HG02884 (cell line): Measurements from ENCODE around the gene PDAP1.
"Not testable (repeated sequence)": the region's sequence is repeated elsewhere in the genome, so short reads cannot be mapped to it uniquely, and the experiment has no call there.

Experiments
- ATAC-seq: cut with Tn5 transposase; IDR thresholded peaks from one replicate; pipeline ENCODE4 v1.9.1; 2021; ENCODE audit warnings: mild to moderate bottlenecking, moderate library complexity; ENCODE audit not compliant: unreplicated experiment

PDAP1 gene

DNA sequence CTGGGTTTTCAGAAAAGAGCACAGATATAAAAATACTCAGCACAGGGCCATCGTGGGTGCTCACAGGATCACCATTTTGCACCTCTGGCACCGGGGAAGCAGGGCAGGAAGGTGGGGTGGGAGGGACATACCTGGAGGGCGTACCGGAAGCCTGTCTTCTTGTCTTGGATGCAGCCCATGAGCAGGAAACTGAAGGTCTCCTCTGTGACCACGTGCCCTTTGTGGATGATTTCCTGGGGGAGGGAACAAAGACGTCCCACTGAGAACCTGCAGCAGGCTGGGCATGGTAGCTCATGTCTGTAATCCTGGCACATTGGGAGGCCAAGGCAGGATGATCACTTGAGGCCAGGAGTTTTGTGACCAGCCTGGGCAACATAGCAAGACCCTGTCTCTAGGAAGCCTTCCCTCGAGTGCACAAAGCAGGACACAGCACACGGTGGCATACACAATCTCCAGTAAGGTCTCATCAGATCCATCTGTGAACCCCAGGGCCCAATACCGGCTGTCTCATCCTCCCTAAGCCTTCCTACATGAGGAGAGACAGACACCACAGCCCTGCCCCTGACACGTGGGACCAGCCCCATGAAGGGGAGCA, 20.7 kb upstream of the PDAP1 start:
- ATAC-seq, result no peak

DNA sequence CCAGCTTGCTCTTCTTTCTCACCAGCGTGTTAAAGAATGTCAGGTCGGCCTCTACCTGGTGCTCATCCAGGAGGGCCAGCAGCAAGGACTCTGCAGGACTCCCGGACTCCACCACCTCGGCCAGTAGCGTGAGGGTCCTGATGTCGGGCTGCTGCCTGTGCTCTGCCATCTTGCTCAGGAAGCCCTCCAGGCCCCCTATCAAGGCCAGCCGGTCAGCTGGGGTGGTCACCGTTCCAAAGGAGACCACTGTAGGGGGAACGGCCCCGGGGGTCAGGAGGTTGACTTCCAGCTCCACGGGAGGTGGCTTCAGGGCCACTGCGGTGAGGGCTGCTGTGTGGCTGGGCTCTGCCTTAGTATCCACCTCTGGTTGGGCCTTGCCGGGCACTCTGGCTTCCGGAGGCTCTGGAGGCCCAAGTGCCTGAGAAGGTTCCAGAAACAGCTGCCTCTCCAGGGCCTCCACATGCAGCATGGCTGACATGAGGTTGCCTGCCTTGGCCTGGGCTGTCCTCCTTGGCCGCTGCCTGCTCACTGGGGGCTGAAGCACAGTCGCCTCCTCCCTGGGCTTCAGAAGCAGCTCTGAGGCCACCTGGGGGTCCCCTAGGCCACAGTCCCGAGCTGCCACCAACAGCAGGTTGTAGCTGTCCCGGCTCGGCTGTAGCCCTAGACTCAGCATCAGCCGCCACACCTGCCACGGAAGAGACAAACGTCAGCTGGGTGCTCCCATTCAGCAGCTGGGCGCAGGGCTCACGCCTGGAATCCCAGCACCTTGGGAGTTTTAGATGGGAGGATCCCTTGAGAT, 16.7 kb upstream of the PDAP1 start:
- no peak for ATAC-seq

DNA sequence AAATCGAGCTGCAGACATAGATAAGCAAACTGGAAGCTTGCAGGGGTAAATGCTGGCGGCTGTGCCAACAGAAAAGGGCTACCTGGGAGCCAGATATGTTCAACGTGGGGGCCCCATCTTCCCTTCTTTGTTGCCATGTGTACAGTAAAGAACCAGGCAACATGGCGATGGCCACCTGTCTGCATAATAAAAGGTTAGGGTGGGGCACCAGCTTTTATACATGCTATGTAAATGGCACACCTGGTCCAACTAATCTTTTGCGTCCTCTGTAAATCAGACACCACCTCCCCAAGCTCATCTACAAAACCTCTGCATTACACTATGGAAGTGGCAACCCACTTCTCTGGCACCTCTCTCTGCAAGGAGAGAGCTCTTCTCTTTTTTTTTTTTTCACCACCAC, 14.2 kb upstream of the PDAP1 start:
- no peak for ATAC-seq

DNA sequence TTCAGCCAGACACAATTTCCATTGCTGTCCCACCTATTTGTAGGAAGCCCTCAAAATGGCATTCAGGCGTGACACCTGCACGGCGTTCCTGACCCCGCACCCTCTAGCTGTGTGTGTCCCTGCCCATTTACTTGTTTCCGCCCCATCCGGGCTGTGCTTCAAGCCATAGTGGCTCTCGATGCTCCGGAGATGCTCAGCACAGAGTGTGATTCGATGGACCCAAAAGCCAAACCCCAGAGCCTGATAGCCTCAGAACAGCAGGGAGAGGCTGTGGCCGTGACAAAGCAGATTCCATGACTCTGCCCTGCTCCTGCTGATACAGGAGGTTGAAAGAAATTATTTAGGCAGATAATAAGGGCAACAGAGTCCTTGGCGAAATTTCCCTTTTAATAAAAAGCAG, 13.8 kb upstream of the PDAP1 start:
- ATAC-seq, result no peak

DNA sequence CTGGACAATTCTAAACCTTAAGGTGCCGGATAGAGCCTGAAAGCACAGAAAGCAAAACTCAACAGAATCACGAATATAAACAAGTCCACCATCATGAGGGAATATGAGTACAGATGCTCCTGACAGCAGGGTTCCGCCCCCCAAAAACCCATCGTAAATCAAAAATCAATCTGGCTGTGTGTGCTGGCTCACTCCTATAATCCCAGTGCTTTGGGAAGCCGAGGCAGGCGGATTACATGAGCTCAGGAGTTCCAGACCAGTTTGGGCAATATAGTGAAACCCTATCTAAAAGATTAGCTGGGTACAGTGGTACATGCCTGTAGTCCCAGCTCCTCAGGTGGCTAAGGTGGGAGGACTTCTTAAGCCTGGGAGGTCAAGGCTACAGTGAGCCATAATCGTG, 12.6 kb upstream of the PDAP1 start:
- ATAC-seq, result no peak

DNA sequence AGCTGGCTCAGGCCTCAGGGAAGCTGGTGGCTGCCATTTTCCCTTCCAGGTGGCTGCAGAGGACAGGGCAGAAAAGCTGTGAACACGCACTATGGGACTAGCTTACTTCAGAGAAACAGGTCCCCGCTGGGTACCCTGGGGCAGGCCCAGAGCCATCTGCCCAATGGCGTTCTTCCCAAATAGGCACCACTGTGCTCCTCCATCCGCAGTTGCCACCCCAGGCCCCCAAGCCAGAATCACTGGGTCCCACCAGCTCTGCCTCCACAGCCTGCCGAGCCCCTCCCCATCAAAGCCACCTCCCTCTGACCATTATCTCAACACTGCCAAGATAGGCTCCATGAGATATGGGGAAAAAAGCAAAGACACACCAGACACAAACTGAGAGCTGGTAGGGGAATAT, 11.8 kb upstream of the PDAP1 start:
- no peak for ATAC-seq

DNA sequence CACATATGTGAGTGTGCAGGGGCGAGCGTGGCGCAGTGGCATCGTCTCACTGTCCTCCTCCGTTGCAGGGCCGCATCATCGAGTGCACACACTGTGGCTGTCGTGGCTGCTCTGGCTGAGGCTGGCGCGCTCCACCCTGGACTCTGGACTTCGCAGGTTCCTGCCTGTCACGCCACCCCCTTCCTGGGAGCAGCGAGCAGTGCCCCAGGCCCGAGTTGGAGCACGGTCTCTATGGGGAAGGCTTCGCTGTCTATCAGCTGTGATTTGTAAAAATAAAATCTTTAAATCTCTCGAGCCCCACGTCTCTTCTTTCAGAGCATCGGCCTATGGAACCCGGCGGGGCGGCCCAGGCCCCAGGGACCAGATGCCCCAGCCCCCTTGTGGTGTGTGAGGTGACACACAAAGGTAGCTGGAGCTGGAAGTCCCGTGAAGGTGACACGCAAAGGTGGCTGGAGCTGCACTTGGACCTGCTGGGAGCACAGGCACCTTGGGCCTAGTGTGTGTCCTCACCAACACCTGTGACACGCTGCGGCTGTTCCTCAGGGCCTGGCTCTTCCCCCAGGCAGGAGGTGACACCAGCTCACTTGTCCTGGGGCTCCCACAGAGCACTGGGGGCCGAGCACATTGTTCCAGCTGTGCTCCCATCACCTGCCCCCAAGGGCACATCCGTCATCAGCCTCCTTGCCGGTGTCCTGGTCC, 11.1 kb upstream of the PDAP1 start:
- ATAC-seq, result no peak

DNA sequence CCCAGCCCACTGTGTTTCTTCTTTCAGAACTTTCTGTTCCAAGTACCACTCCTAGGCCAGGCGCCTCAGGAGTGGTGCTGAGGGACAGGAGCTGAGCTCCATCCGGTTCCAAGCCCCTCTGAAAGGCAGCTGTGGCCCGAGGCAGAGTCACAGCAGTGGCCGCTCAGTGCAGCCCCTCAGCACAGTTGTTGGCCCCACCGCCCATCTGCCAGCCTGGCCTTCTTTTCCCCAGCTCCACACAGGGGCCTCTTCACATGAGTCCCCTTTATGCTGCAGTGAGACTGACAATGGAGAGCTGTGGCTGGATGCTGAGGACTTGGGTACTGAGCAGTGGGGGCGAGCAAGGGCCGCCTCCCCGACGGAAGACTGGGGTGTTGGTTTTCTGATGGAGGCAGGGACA, 9.9 kb upstream of the PDAP1 start:
- ATAC-seq, result no peak

DNA sequence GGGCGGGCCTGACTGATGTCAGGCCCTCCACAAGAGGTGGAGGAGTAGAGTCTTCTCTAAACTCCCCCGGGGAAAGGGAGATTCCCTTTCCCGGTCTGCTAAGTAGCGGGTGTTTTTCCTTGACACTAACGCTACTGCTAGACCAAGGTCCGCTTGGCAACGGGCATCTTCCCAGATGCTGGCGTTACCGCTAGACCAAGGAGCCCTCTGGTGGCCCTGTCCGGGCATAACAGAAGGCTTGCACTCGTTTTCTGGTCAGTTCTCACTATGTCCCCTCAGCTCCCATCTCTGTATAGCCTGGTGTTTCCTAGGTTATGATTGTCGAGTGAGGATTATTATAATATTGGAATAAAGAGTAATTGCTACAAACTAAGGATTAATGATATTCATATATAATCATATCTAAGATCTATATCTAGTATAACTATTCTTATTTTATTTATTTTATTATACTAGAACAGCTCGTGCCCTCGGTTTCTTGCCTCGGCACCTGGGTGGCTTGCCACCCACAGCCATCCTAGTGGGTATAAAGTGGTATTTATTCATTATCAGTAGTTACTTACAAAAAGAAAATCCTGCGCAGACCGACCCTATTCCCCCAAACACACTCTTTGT, 7.2 kb upstream of the PDAP1 start:
- not testable (repeated sequence) for ATAC-seq

DNA sequence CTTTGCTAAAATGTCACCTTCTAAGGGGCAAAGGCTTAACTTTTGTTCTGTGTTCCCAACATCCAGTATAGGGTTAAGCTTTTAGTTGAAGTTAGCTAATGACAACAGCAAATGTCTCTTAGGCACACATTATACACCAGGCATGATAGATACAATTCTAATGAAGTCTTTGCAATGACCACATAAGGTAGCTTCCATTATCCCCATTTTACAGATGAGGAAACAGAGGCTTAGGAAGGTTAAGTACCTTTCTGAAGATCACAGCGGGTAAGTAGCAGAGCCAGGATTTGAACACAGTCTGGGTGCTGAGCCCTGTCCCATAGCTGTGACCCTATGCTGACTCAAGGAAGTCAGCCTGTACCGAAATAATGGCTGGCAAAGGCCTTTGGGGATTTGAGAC, 2.2 kb upstream of the PDAP1 start:
- ATAC-seq, result no peak

DNA sequence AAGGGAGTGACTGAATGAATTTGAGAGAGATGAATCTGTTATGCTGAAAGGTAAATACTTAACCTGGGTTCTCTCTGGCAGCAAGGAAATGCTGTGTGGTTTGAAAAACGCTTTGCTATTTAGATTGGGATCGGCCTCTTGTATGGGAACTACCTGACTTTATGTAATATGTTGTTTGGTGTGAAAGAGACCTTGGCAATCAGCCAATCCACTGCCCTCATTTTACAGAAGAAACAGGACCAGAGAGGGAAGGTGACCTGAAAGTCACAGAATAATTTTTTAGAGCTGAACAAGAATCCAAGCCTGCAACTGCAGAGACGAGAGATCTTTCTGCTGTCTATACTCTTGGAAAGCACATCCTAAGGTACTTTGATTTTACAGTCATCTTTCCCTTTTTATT, 1.4 kb upstream of the PDAP1 start:
- ATAC-seq, result no peak

DNA sequence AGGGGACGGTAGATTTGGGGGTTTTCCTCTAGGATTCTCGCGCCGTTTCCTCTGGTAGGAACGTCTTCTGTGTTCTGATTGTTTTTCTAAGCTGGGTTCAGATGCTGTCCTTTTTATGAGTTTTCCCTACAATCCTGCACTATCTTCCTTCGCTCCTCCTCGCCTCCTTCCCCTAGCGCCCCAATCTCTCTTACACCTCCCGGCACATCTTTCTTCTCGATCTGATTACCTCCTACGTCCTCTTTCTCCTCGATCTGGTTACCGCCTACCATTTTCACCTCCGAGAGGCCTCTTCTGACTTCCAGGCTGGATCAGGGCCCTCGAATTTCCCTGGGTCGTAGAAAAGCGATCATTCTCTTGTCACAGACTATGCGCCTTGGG, 785 bp upstream of the PDAP1 start:
- no peak for ATAC-seq

DNA sequence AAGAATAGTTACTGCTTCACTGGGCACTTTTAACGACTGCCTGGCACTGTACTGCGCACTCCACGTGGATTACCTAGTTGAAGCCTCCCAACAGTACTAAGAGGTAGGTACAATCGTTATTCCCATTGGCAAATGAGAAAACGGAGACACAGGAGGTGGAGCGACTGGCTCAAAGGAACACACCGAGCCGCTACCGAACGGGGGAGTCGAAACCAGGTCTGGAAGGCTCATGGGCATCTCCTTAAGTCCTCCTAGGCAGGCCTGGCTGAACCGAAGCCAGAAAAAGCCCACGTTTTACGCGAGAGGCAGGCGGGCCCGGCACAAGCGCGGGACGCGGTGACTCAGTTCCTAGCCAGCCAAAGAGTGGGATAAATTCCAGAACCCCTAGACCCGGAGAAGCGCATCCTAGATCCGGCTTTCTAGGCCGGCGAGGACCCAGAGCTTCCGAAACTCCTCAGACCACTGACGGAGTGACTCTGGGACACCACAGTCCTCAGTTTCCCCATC, 472 bp downstream of the PDAP1 start:
- no peak for ATAC-seq

DNA sequence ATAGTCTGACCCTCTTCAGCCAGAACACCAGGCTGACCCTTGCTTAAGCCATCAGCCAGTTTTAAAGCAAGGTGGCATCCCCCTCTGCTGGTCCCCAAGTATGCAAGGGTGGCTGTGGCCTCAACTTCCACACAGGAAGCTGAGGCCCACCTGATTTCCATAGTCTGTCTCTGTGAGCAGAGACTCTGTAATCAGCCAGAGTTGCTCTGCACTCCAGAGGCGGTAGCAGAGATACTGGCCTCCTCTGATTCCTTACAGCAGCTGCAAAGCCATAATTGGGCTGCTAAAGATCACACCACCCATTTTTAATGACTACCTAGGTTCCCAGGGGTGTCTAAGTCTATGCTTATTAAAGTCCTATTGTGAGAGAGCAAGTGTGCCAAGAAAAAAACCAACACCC, 1.8 kb downstream of the PDAP1 start:
- no peak for ATAC-seq

DNA sequence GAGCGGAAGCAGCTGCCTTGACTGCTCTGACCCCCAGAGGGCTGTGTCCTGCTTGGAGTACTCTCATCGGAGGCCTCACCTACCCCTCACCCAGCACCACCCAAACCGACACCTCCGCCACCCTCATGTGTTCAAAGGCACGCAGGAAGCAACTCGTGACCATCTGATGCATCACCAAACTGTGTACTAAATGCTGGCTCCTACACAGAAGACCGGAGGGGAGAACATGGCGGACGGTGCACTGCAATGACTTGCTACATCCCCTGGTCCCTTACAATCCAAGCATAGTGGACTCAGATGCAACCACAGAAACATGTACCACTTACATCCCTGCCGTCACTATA, 3.4 kb downstream of the PDAP1 start:
- no peak for ATAC-seq

DNA sequence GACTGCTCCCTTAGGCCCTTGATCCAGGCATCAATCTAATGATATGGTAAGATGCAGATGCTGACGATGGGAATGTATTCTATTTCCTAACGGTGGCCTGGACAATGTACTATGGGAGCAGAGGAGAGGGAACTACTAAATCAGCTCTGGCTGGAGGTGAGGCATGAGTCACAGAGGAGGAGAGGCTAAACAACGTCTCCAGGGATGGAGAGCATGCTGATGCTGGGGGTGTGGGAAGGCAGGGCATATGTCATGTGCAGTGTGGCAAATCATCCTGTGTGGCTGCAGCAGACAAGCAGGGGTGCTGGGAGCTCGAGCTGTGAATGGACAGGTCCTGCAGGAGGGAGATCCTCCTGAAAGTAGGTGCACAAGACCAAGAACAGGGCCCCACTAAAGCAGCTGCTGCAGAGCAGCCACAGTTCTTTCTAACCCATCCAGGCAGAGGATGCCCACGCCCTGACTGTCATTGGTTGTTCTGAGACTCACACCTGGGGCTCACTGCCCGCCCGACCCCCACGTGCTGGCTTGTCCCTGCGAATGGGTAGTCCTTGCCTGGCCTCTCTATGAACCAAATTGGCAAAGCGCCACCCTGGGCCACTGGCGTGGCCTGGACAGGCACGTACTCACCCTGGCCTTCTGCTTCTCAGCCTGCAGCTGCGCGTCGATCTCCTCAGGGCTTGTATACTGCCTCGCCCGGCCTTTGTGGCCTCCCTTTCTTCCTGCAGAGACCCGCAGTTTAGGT, 4.0 kb downstream of the PDAP1 start:
- ATAC-seq, result no peak

DNA sequence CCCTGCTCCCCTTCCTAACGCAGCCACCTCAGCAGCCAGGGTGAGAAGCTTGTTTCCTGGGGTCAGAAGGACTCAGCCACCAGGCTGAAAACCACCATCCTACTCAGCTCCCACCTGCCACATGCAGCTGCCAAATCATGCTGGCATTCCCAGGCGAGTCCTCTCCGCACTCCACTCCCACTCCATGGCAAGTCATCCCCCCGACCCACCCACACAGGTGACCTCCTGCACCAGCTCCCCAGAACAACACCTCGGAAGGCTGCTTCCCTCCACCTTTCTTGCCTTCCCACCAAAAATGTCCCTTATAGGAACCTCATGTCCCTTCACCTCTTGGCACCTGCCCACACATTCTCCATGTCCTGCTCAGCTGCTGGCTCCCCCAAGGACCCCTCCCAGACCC, 4.6 kb downstream of the PDAP1 start:
- ATAC-seq, result no peak

DNA sequence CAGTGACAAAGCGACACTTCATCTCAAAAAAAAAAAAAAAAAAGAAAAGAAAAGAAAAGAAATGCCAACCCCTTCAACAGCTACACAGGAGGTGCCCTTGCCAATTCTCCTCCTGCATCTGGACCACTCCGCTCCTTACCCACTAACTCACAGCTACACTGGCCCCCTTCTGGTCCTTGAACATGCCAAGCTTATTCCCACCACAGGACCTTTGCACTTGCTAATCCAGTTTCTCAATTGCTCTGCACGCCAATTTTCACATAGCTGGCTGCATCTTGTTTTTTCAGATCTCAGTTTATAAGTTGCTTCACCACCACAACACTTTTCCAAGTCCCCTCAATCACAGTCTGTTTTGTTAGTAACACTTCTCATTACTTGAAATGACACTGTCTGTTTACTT, 5.5 kb downstream of the PDAP1 start:
- ATAC-seq, result no peak

DNA sequence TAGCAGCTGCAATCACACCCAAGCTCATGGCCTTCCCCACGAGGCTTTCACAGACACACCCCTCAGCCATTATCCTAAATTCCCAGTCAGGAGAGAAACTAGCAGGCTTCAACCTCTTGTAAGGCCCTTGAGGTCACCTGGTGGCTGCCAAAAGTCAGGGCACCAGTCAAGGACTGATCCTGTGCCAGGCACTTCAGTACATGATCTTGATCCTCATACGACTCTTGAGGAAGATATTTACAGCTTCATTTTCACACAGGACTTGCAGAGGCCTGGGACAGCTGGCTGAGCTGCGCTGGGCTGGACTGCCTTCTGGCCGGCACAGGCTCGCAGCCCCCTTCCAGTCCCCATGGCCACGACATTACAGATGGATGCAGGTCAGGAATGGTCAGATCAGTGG, 8.8 kb downstream of the PDAP1 start:
- no peak for ATAC-seq

DNA sequence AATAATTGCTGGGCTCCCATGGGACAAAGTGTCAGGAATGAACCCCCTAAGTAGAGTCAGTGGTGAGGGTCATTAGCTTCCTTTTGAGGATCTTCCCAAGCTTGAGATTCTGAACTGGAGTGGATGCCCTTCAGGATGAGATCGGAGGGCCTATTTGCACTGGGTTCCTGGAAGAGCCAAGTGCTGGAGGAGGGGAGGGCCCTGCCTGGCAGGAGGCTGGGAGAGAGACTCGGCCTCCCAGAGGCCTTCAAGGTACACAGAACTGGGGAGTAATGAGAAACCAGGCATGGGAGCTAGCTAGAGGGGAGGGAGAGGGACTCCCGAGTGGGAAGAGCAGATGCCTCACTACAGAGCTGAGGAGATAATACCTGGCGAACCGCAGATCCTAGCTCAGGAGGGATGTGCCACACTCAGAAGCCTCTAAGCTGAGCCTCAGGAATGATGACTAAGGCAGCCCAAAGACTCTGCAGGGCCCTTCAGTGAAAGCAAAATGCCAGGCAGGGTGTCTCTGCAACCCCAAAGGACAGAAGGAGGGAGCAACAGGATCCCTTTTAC, 9.4 kb downstream of the PDAP1 start:
- no peak for ATAC-seq
